ENCODE results near the gene FANCC.

Gene FANCC

GRCh38 chr9:95217936-95218335 lies 99.6 kb downstream of the FANCC start:
- no peak overlapping the region for H3K27ac ChIP-seq

GRCh38 chr9:95215336-95215898 lies 102.1 kb downstream of the FANCC start:
- Histone ChIP-seq H3K27me3 (no peaks in the 10 kb centered on the region), H3K36me3 (no peaks in the 10 kb centered on the region)
- TF ChIP-seq CTCF (IDR thresholded peaks at IDR 0.05) = no peak

More at GRCh38 chr9:95217936-95218335, 99.6 kb downstream of the FANCC start:
- Histone ChIP-seq H3K36me3 (no peaks in the 10 kb centered on the region), H3K4me3 (ENCODE audit: low read depth in 1 of 2, low read length in 1 of 2) (no peak overlapping the region), H3K9me3 (no peaks in the 10 kb centered on the region), H3K27me3 (no peaks in the 10 kb centered on the region), H3K4me1 (ENCODE audit: control insufficient read depth in 1 of 2, insufficient read depth in 1 of 2, low read depth in 1 of 2, low read length in 1 of 2) (no peaks in the 10 kb centered on the region)
- TF ChIP-seq CTCF (IDR thresholded peaks at IDR 0.05) = no peak

GRCh38 chr9:95213117-95213516 lies 104.4 kb downstream of the FANCC start:
- Histone ChIP-seq H3K27ac (no peak overlapping the region), H3K9me3 (no peaks in the 10 kb centered on the region), H3K36me3 (no peaks in the 10 kb centered on the region), H3K4me3 (ENCODE audit: low read depth in 1 of 2, low read length in 1 of 2) (no peak overlapping the region), H3K27me3 (no peaks in the 10 kb centered on the region), H3K4me1 (ENCODE audit: control insufficient read depth in 1 of 2, insufficient read depth in 1 of 2, low read depth in 1 of 2, low read length in 1 of 2) (no peaks in the 10 kb centered on the region)
- no peak for TF ChIP-seq CTCF (IDR thresholded peaks at IDR 0.05)

More at GRCh38 chr9:95215336-95215898, 102.1 kb downstream of the FANCC start:
- Histone ChIP-seq H3K4me3 (ENCODE audit: low read depth in 1 of 2, low read length in 1 of 2) (no peak overlapping the region), H3K9me3 (no peaks in the 10 kb centered on the region), H3K4me1 (ENCODE audit: control insufficient read depth in 1 of 2, insufficient read depth in 1 of 2, low read depth in 1 of 2, low read length in 1 of 2) (no peaks in the 10 kb centered on the region), H3K27ac (no peak overlapping the region)

- H3K27ac ChIP-seq = no peak overlapping the region
- no peak for TF ChIP-seq CTCF (IDR thresholded peaks at IDR 0.05)
- H3K27me3 ChIP-seq = no peaks in the 10 kb centered on the region
- no peaks in the 10 kb centered on the region for H3K9me3 ChIP-seq
- no peaks in the 10 kb centered on the region for H3K36me3 ChIP-seq
- no peaks in the 10 kb centered on the region for H3K4me1 ChIP-seq (ENCODE audit: control insufficient read depth in 1 of 2, insufficient read depth in 1 of 2, low read depth in 1 of 2, low read length in 1 of 2)
- no peak overlapping the region for H3K4me3 ChIP-seq (ENCODE audit: low read depth in 1 of 2, low read length in 1 of 2)
Observed at GRCh38 chr9:95211028-95211427, 106.5 kb downstream of the FANCC start.

GRCh38 chr9:95207403-95207802 lies 110.1 kb downstream of the FANCC start:
- Histone ChIP-seq H3K9me3 (no peaks in the 10 kb centered on the region), H3K4me3 (ENCODE audit: low read depth in 1 of 2, low read length in 1 of 2) (no peak overlapping the region), H3K36me3 (no peaks in the 10 kb centered on the region), H3K27me3 (no peaks in the 10 kb centered on the region), H3K4me1 (ENCODE audit: control insufficient read depth in 1 of 2, insufficient read depth in 1 of 2, low read depth in 1 of 2, low read length in 1 of 2) (no peaks in the 10 kb centered on the region), H3K27ac (no peak overlapping the region)
- no peak for TF ChIP-seq CTCF (IDR thresholded peaks at IDR 0.05)

GRCh38 chr9:95206143-95206542 lies 111.4 kb downstream of the FANCC start:
- Histone ChIP-seq H3K27ac (no peak overlapping the region), H3K36me3 (no peaks in the 10 kb centered on the region), H3K9me3 (no peaks in the 10 kb centered on the region), H3K4me1 (ENCODE audit: control insufficient read depth in 1 of 2, insufficient read depth in 1 of 2, low read depth in 1 of 2, low read length in 1 of 2) (no peaks in the 10 kb centered on the region), H3K4me3 (ENCODE audit: low read depth in 1 of 2, low read length in 1 of 2) (no peak overlapping the region), H3K27me3 (no peaks in the 10 kb centered on the region)
- no peak for TF ChIP-seq CTCF (IDR thresholded peaks at IDR 0.05)
